Stimulated activated CD4-positive, alpha-beta T cell treated with anti-CD3 and anti-CD28 coated beads, TNF-alpha, amount 100 ng/mL, for 24 hours (primary cell): ENCODE data around the gene PTPN18.
A peak's percentile ranks its signal among the peaks of the same experiment; 100 is the strongest.

ENCODE experiments used
- DNase-seq, 3 experiments: peaks; one replicate each; pipeline ENCODE4 v3.0.0-alpha.2; 2020; ENCODE audit warnings: low read depth in 3 of 3

Gene PTPN18

GRCh38 chr2:130365075-130365474, 9.2 kb downstream of the PTPN18 start:
- no peak for DNase-seq

- DNase-seq: no peak
Measured at GRCh38 chr2:130365963-130366362, 10.1 kb downstream of the PTPN18 start.

GRCh38 chr2:130366720-130367119, 10.9 kb downstream of the PTPN18 start:
- no peak for DNase-seq

- DNase-seq: no peak
Measured at GRCh38 chr2:130368786-130369185, 12.9 kb downstream of the PTPN18 start.

GRCh38 chr2:130369311-130369964, 13.6 kb downstream of the PTPN18 start:
- DNase-seq: no peak

- DNase-seq: no peak
Measured at GRCh38 chr2:130369965-130370341, 14.1 kb downstream of the PTPN18 start.

GRCh38 chr2:130370490-130370889, 14.6 kb downstream of the PTPN18 start:
- no peak for DNase-seq

GRCh38 chr2:130371723-130372054, 15.8 kb downstream of the PTPN18 start:
- no peak for DNase-seq

- peak; percentile 42 to 76 (median 44) for DNase-seq
Measured at GRCh38 chr2:130372055-130372832, 16.4 kb downstream of the PTPN18 start.

- no peak for DNase-seq
Measured at GRCh38 chr2:130372833-130373807, 17.3 kb downstream of the PTPN18 start.

- no peak for DNase-seq
Measured at GRCh38 chr2:130373808-130374365, 18.0 kb downstream of the PTPN18 start.

GRCh38 chr2:130374587-130375290, 18.9 kb downstream of the PTPN18 start:
- DNase-seq: no peak

- DNase-seq: no peak
Measured at GRCh38 chr2:130375291-130376266, 19.7 kb downstream of the PTPN18 start.

- DNase-seq: no peak
Measured at GRCh38 chr2:130376433-130377293, 20.8 kb downstream of the PTPN18 start.

- no peak for DNase-seq
Measured at GRCh38 chr2:130377491-130377890, 21.6 kb downstream of the PTPN18 start.

GRCh38 chr2:130378206-130378897, 22.5 kb downstream of the PTPN18 start:
- no peak for DNase-seq

- no peak for DNase-seq
Measured at GRCh38 chr2:130378898-130379214, 23.0 kb downstream of the PTPN18 start.

GRCh38 chr2:130380096-130380934, 24.5 kb downstream of the PTPN18 start:
- no peak for DNase-seq
